H1 (cell line): ENCODE data around the gene TNIP1. TPM values are rescaled to one million over a fixed set of nuclear protein-coding genes. Genes with fewer than 3 reads are reported as not detected.

Source experiments
- CTCF ChIA-PET: fragments of 300-600 bp; sonication (Branson Sonifier 250); formaldehyde crosslinking; loops from one replicate; lab custom pipeline; 2021; ENCODE audit not compliant: partially characterized antibody; lab: Charles Lee
- POLR2A ChIA-PET: fragments of 300-600 bp; sonication (Branson Sonifier 250); formaldehyde crosslinking; loops from one replicate; lab custom pipeline; 2021; ENCODE audit warnings: inconsistent platforms; ENCODE audit not compliant: partially characterized antibody; lab: Charles Lee
- DNase-seq, 2 experiments: peaks; one replicate each; pipeline versions ENCODE4 v3.0.0 to v3.0.0-alpha.2; 2010 to 2022; ENCODE audit warnings: low spot score in 2 of 2, low read depth in 1 of 2, mixed read lengths in 1 of 2
- FAIRE-seq: peaks from 2 replicates; lab custom pipeline; 2011; peaks lifted over from hg19 to GRCh38; lab: Jason Lieb, UNC
- H2AFZ ChIP-seq: 2 replicates; pipeline ENCODE4 v1.8.1; 2012; ENCODE audit warnings: low read length, inconsistent platforms
- H2AK5ac ChIP-seq: 2 replicates; pipeline ENCODE4 v1.6.1; 2013; ENCODE audit warnings: low read depth, low read length
- H2BK120ac ChIP-seq: replicated peaks from 2 replicates; pipeline ENCODE3; 2013; ENCODE audit warnings: low read depth, low read length, inconsistent platforms
- H2BK12ac ChIP-seq: 2 replicates; pipeline ENCODE4 v1.6.1; 2013; ENCODE audit warnings: low read depth, low read length
- H2BK15ac ChIP-seq: 2 replicates; pipeline ENCODE4 v1.6.1; 2013; ENCODE audit warnings: low read length
- H2BK20ac ChIP-seq: 2 replicates; pipeline ENCODE4 v1.6.1; 2013; ENCODE audit warnings: low read length
- H2BK5ac ChIP-seq: 2 replicates; pipeline ENCODE4 v1.6.1; 2013; ENCODE audit warnings: low read depth, low read length
- H3K14ac ChIP-seq: 2 replicates; pipeline ENCODE4 v1.6.1; 2013; ENCODE audit warnings: inconsistent platforms; ENCODE audit not compliant: insufficient read length
- H3K18ac ChIP-seq: 2 replicates; pipeline ENCODE4 v1.6.1; 2013; ENCODE audit warnings: low read length; ENCODE audit errors: extremely low read depth
- H3K23ac ChIP-seq: 2 replicates; pipeline ENCODE4 v1.6.1; 2013; ENCODE audit warnings: inconsistent platforms; ENCODE audit not compliant: insufficient read length
- H3K23me2 ChIP-seq: 2 replicates; pipeline ENCODE4 v1.6.1; 2013; ENCODE audit warnings: low read depth, low read length
- H3K27ac ChIP-seq: 2 replicates; pipeline ENCODE4 v1.6.1; 2011; ENCODE audit warnings: low read depth, low read length, inconsistent platforms
- H3K27me3 ChIP-seq, 4 experiments: replicated peaks in 1 of 4; 1 replicate in 1 of 4; 2 replicates in 3 of 4; pipeline versions ENCODE4 v1.6.1 to v1.8.1; 2011 to 2013; ENCODE audit warnings: low read length in 3 of 4, mild to moderate bottlenecking in 3 of 4, inconsistent platforms in 2 of 4, mixed read lengths in 2 of 4, moderate library complexity in 1 of 4; ENCODE audit not compliant: control insufficient read depth in 3 of 4, insufficient read depth in 3 of 4; ENCODE audit errors: extremely low read depth in 1 of 4
- H3K36me3 ChIP-seq, 4 experiments: 2 replicates each; pipeline versions ENCODE4 v1.6.1 to v1.8.1; 2011 to 2013; ENCODE audit warnings: mild to moderate bottlenecking in 4 of 4, low read length in 3 of 4, moderate library complexity in 2 of 4, control low read depth in 1 of 4, inconsistent platforms in 1 of 4; ENCODE audit not compliant: insufficient read depth in 4 of 4, control insufficient read depth in 2 of 4
- H3K4ac ChIP-seq: replicated peaks from 2 replicates; pipeline ENCODE3; 2013; ENCODE audit warnings: low read length, low read depth, mixed read lengths, inconsistent platforms; ENCODE audit not compliant: insufficient read length
- H3K4me1 ChIP-seq, 4 experiments: replicated peaks in 1 of 4; 1 replicate in 1 of 4; 2 replicates in 3 of 4; pipeline versions ENCODE4 v1.6.1 to v1.8.1; 2011 to 2013; ENCODE audit warnings: low read length in 3 of 4, inconsistent platforms in 2 of 4, mixed read lengths in 1 of 4; ENCODE audit not compliant: insufficient read depth in 4 of 4, control insufficient read depth in 3 of 4
- H3K4me2 ChIP-seq, 2 experiments: 2 replicates each; pipeline versions ENCODE4 v1.6.1 to v1.8.1; 2011 to 2013; ENCODE audit warnings: low read depth in 2 of 2, low read length in 2 of 2, control low read depth in 1 of 2, inconsistent platforms in 1 of 2, mild to moderate bottlenecking in 1 of 2; ENCODE audit not compliant: insufficient read depth in 1 of 2
- H3K4me3 ChIP-seq, 4 experiments: fragments of 200-600, 300-600 bp in 1 of 4; sonication (generic), shearing (Covaris generic), sonication (Bioruptor Twin) in 1 of 4; 2 replicates each; pipeline versions ENCODE4 v1.5.1 to v1.8.1; 2011 to 2016; ENCODE audit warnings: low read length in 4 of 4, low read depth in 3 of 4, control low read depth in 2 of 4, inconsistent platforms in 2 of 4, mild to moderate bottlenecking in 2 of 4, mixed read lengths in 1 of 4, moderate library complexity in 1 of 4; ENCODE audit not compliant: insufficient read depth in 2 of 4; ENCODE audit errors: extremely low read depth in 1 of 4
- H3K56ac ChIP-seq: replicated peaks from 2 replicates; pipeline ENCODE3; 2013; ENCODE audit warnings: low read depth, mild to moderate bottlenecking, mixed read lengths, low read length, inconsistent platforms; ENCODE audit not compliant: insufficient read length
- H3K79me1 ChIP-seq: 2 replicates; pipeline ENCODE4 v1.6.1; 2013; ENCODE audit warnings: low read depth, low read length, control low read depth
- H3K79me2 ChIP-seq, 2 experiments: 2 replicates each; pipeline versions ENCODE4 v1.6.1 to v1.8.1; 2012 to 2013; ENCODE audit warnings: low read length in 2 of 2, mild to moderate bottlenecking in 2 of 2, inconsistent platforms in 1 of 2; ENCODE audit not compliant: insufficient read depth in 2 of 2, control insufficient read depth in 1 of 2
- H3K9ac ChIP-seq, 4 experiments: replicated peaks in 1 of 4; 1 replicate in 1 of 4; 2 replicates in 3 of 4; pipeline versions ENCODE4 v1.6.1 to v1.8.1; 2011 to 2013; ENCODE audit warnings: low read depth in 3 of 4, low read length in 3 of 4, control low read depth in 2 of 4, mild to moderate bottlenecking in 2 of 4, moderate library complexity in 2 of 4, inconsistent platforms in 1 of 4; ENCODE audit errors: extremely low read depth in 1 of 4
- H3K9me3 ChIP-seq, 2 experiments: 2 replicates each; pipeline versions ENCODE4 v1.6.1 to v1.8.1; 2012 to 2013; ENCODE audit warnings: mild to moderate bottlenecking in 2 of 2, moderate library complexity in 2 of 2, control low read depth in 1 of 2, inconsistent platforms in 1 of 2, low read depth in 1 of 2, low read length in 1 of 2, mixed read lengths in 1 of 2; ENCODE audit not compliant: insufficient read depth in 2 of 2
- H4K20me1 ChIP-seq, 2 experiments: replicated peaks in 1 of 2; 2 replicates each; pipeline versions ENCODE3 to v1.8.1; 2011 to 2013; ENCODE audit warnings: inconsistent platforms in 2 of 2, low read length in 2 of 2, mild to moderate bottlenecking in 1 of 2; ENCODE audit not compliant: insufficient read depth in 2 of 2, control insufficient read depth in 1 of 2
- H4K5ac ChIP-seq: 2 replicates; pipeline ENCODE4 v1.6.1; 2013; ENCODE audit warnings: low read length, low read depth, mixed read lengths, inconsistent platforms; ENCODE audit not compliant: insufficient read length
- H4K8ac ChIP-seq: 2 replicates; pipeline ENCODE4 v1.8.0; 2013; ENCODE audit warnings: mild to moderate bottlenecking, moderate library complexity, low read length, inconsistent platforms; ENCODE audit not compliant: insufficient read depth; ENCODE audit errors: extremely low read depth
- H4K91ac ChIP-seq: replicated peaks from 2 replicates; pipeline ENCODE3; 2013; ENCODE audit warnings: low read length, mixed read lengths, inconsistent platforms; ENCODE audit not compliant: insufficient read length
- CBX8 ChIP-seq: fragments of 300-800, 300-1000 bp; sonication (generic); IDR thresholded peaks from 2 replicates; pipeline ENCODE4 v1.7.1; 2016; ENCODE audit warnings: low read depth, low read length, borderline replicate concordance
- CHD1 ChIP-seq: IDR thresholded peaks from 2 replicates; pipeline ENCODE4 v1.6.1; 2012; ENCODE audit warnings: low read depth, low read length, improper control_type of control experiment
- EGR1 ChIP-seq: IDR thresholded peaks from 2 replicates; pipeline ENCODE4 v1.6.1; 2011; ENCODE audit warnings: low read depth, low read length, borderline replicate concordance
- EZH2 ChIP-seq: fragments of 200-600 bp; sonication (generic); IDR thresholded peaks from 2 replicates; pipeline ENCODE4 v1.7.1; 2012; ENCODE audit warnings: low read depth, mild to moderate bottlenecking, moderate library complexity, low read length, inconsistent platforms; ENCODE audit not compliant: severe bottlenecking
- KDM4A ChIP-seq: IDR thresholded peaks from one replicate; pipeline ENCODE4 v1.7.1; 2012; ENCODE audit warnings: low read depth, mild to moderate bottlenecking, moderate library complexity, low read length, inconsistent platforms; ENCODE audit not compliant: severe bottlenecking
- POLR2AphosphoS5 ChIP-seq: IDR thresholded peaks from 2 replicates; pipeline ENCODE4 v1.6.1; 2011; ENCODE audit warnings: low read depth, low read length
- RXRA ChIP-seq: IDR thresholded peaks from 2 replicates; pipeline ENCODE4 v1.6.1; 2011; ENCODE audit warnings: low read depth, mild to moderate bottlenecking, low read length, moderate library complexity; ENCODE audit not compliant: insufficient read depth
- SIN3A ChIP-seq, 2 experiments: IDR thresholded peaks in 1 of 2; conservative IDR thresholded peaks in 1 of 2; 2 replicates each; pipeline ENCODE4 v1.6.1; 2011 to 2012; ENCODE audit warnings: low read length in 2 of 2, improper control_type of control experiment in 1 of 2, low read depth in 1 of 2, mild to moderate bottlenecking in 1 of 2
- SP1 ChIP-seq: IDR thresholded peaks from 2 replicates; pipeline ENCODE4 v1.6.1; 2011; ENCODE audit warnings: low read depth, low read length
- USF2 ChIP-seq: IDR thresholded peaks from 2 replicates; pipeline ENCODE4 v1.6.1; 2011; ENCODE audit warnings: low read length, improper control_type of control experiment
- ZNF274 ChIP-seq: IDR thresholded peaks from 2 replicates; pipeline ENCODE4 v1.7.0; 2012; ENCODE audit warnings: low read length, borderline replicate concordance; ENCODE audit errors: extremely low read depth
- WGBS, 2 experiments: shearing (Covaris generic) in 1 of 2; methylation state at CpG; one replicate each; pipeline versions ENCODE4 v1.1.6 to v1.1.7; 2013 to 2015; ENCODE audit warnings: low lambda C conversion rate in 2 of 2, mixed read lengths in 2 of 2, inconsistent platforms in 1 of 2, low coverage in 1 of 2, missing lambda C conversion rate in 1 of 2; ENCODE audit not compliant: insufficient replicate concordance in 2 of 2, insufficient coverage in 1 of 2, insufficient read length in 1 of 2; ENCODE audit errors: extremely low coverage in 1 of 2, missing lambda C conversion rate in 1 of 2; 5-methylcytosine and 5-hydroxymethylcytosine counted together
- polyA plus RNA-seq, 7 experiments: library from polyadenylated mRNA; depleted of rRNA in 3 of 7; stranded (reverse) in 5 of 7; unstranded in 2 of 7; fragments of >200 nt in 5 of 7; fragments of 200-250 nt in 2 of 7; gene quantifications; 1 replicate in 5 of 7; 2 replicates in 1 of 7; 4 replicates in 1 of 7; pipeline versions ENCODE4 v1.2.1 to v1.2.3, GENCODE V29; 2011 to 2013; ENCODE audit warnings: missing spikeins in 2 of 7, mixed read lengths in 2 of 7
- total RNA-seq: library from RNA; stranded (reverse); fragmentation: NEBNext Ultra II Directional; extraction: Animal tissue kit (Norgen Biotek cat#: 25700); gene quantifications from 2 replicates; pipeline ENCODE4 v1.2.1, GENCODE V29; 2021

The TNIP1 gene
- total and polyA plus RNA-seq, 2 of the 8 experiments (the other 6 are each of a cell fraction or from before 2014, with no cell fraction given) = 14.2 to 31.9 TPM

GRCh38 chr5:151041577-151042268 is 39.1 kb downstream of the TNIP1 start:
- peaks cover 0 to 15% (median 9%) of the 10 kb centered on the region in 4 experiments; a peak in 5 of 8 replicates for H3K36me3 ChIP-seq
- 91% methylated on average over 11 of the region's 11 CpGs; no CpG with 5 or more reads in 1 of the 2 experiments for WGBS, 2 experiments
- DNase-seq (no peak), FAIRE-seq (no peak)
- ChIA-PET CTCF (interaction anchor here (0.6 to 10.2 kb wide), 20 partner anchors 9 to 465 kb away, joined by 3 to 157 read pairs (median 4); no protein-coding TSS in a partner anchor), POLR2A (interaction anchor here (1.4 kb wide), 1 partner anchor 12 kb away, joined by 4 read pairs; no protein-coding TSS in a partner anchor)
- H3K4me3 ChIP-seq = no peak overlapping the region
- no peak overlapping the region for H2BK120ac ChIP-seq
- H3K9ac ChIP-seq = no peak overlapping the region
- H3K23me2 ChIP-seq = no peaks in the 10 kb centered on the region
- no peaks in the 10 kb centered on the region for H3K27me3 ChIP-seq
- H3K4ac ChIP-seq = no peak overlapping the region
- H4K91ac ChIP-seq = no peak overlapping the region
- H3K56ac ChIP-seq = no peak overlapping the region
- H4K20me1 ChIP-seq = peaks cover 0 to 2% of the 10 kb centered on the region in 2 experiments
- H3K79me1 ChIP-seq = no peaks in the 10 kb centered on the region
- no peak overlapping the region for H4K5ac ChIP-seq
- no peak overlapping the region for H2AK5ac ChIP-seq
- H3K79me2 ChIP-seq = no peaks in the 10 kb centered on the region
- H2BK12ac ChIP-seq = no peak overlapping the region
- no peak overlapping the region for H3K18ac ChIP-seq
- H3K27ac ChIP-seq = no peak overlapping the region
- no peaks in the 10 kb centered on the region for H3K4me1 ChIP-seq
- H3K4me2 ChIP-seq = no peak overlapping the region
- H2BK15ac ChIP-seq = no peak overlapping the region
- no peak overlapping the region for H2BK20ac ChIP-seq
- H2BK5ac ChIP-seq = no peak overlapping the region
- H3K14ac ChIP-seq = no peak overlapping the region
- H3K23ac ChIP-seq = no peak overlapping the region
- H3K9me3 ChIP-seq = no peaks in the 10 kb centered on the region
- no peak overlapping the region for H2AFZ ChIP-seq
- H4K8ac ChIP-seq = no peak overlapping the region
- TF ChIP-seq CHD1 (no peak), USF2 (no peak), KDM4A (no peak), POLR2AphosphoS5 (no peak), EZH2 (no peak), ZNF274 (no peak), CBX8 (no peak), EGR1 (no peak), SIN3A (conservative IDR thresholded peaks at IDR 0.05 in 1 of 2, IDR thresholded peaks at IDR 0.05 in 1 of 2; ENCODE audit: low read depth in 1 of 2, low read length in 2 of 2) (no peak), SP1 (no peak), RXRA (no peak)
